Left ventricle myocardium inferior (tissue), 1 donor: ENCODE data around the gene MTCH1. TPM values are rescaled to one million over a fixed set of nuclear protein-coding genes. Genes with fewer than 3 reads are reported as not detected.

Experiments used
- DNase-seq: peaks from one replicate; pipeline ENCODE4 v3.0.0-alpha.2; 2020
- H3K27ac ChIP-seq: fragments of 200-600 bp; replicated peaks from 2 replicates; pipeline ENCODE4 v1.8.0; 2021
- H3K27me3 ChIP-seq: fragments of 200-600 bp; 2 replicates; pipeline ENCODE4 v1.8.0; 2021; ENCODE audit warnings: low read depth
- H3K36me3 ChIP-seq: fragments of 200-600 bp; 2 replicates; pipeline ENCODE4 v1.8.0; 2021
- H3K4me1 ChIP-seq: fragments of 200-600 bp; 2 replicates; pipeline ENCODE4 v1.8.0; 2021
- H3K4me3 ChIP-seq: fragments of 200-600 bp; 2 replicates; pipeline ENCODE4 v1.8.0; 2021; ENCODE audit warnings: mild to moderate bottlenecking, moderate library complexity
- H3K9me3 ChIP-seq: fragments of 200-600 bp; replicated peaks from 2 replicates; pipeline ENCODE4 v1.8.0; 2021
- CTCF ChIP-seq: fragments of 200-600 bp; IDR thresholded peaks from 2 replicates; pipeline ENCODE4 v1.8.0; 2021; ENCODE audit warnings: antibody characterized with exemption, mild to moderate bottlenecking, borderline replicate concordance
- intact Hi-C: fragments of 100-400 bp; cut with micrococcal nuclease; formaldehyde crosslinking; loops from one replicate; pipeline ENCODE4 v1.11.0; 2022
- total RNA-seq: library from RNA; stranded (reverse); fragmentation: NEBNext Ultra II Directional; extraction: Animal tissue kit (Norgen Biotek cat#: 25700); gene quantifications from one replicate; pipeline ENCODE4 v1.2.1, GENCODE V29; 2021
- donor health status: DM: no; HTN: yes; CAD: no; lungs with severe emphysema.

MTCH1 gene
- total RNA-seq, 1 donor from 2014 or later = 162 TPM

GRCh38 chr6:37007340-37008043 is 21.5 kb upstream of the MTCH1 start:
- Histone ChIP-seq H3K36me3 (no peaks in the 10 kb centered on the region), H3K27me3 (no peaks in the 10 kb centered on the region), H3K4me3 (peak overlapping the region; percentile 37), H3K27ac (peak overlapping the region; percentile 47), H3K9me3 (no peaks in the 10 kb centered on the region), H3K4me1 (peaks cover 7% of the 10 kb centered on the region)
- no peak for DNase-seq
- no peak for TF ChIP-seq CTCF
- intact Hi-C loops = loop anchor here (5.0 kb wide), 1 partner anchor 105 kb away; no protein-coding TSS in a partner anchor

DNA sequence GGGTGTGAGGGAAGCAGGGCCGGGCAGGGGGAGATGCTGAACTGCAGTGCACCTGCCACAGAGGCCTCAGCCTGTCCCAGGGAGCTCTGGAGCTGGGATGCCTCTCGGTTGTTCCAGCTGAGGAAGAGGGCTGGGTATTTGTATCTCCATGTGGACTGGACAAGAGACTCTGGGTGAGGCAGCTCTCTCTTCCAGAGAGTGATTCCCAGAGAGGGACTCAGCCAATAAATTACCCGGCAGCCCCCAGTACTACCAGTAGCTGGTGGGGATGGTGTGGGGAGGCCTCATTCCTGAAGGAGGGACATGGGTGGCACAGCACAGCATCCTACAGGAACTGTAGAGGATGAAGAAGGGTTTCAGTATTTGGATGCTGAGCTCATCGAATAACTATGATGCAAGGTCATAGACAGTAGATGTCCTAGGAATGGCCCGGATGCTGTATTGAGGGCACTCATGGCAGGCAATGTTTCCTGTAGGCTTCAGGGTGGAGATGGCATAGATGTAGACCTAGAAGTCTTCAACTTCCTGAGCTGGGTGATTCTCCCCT is 20.9 kb upstream of the MTCH1 start:
- peaks cover 7% of the 10 kb centered on the region for H3K4me1 ChIP-seq
- intact Hi-C loops = loop anchor here (5.0 kb wide), 1 partner anchor 105 kb away; no protein-coding TSS in a partner anchor
- H3K36me3 ChIP-seq = no peaks in the 10 kb centered on the region
- TF ChIP-seq CTCF = no peak
- H3K4me3 ChIP-seq = peak overlapping the region; percentile 37
- H3K27ac ChIP-seq = peak overlapping the region; percentile 47
- DNase-seq = no peak
- no peaks in the 10 kb centered on the region for H3K9me3 ChIP-seq
- H3K27me3 ChIP-seq = no peaks in the 10 kb centered on the region

DNA sequence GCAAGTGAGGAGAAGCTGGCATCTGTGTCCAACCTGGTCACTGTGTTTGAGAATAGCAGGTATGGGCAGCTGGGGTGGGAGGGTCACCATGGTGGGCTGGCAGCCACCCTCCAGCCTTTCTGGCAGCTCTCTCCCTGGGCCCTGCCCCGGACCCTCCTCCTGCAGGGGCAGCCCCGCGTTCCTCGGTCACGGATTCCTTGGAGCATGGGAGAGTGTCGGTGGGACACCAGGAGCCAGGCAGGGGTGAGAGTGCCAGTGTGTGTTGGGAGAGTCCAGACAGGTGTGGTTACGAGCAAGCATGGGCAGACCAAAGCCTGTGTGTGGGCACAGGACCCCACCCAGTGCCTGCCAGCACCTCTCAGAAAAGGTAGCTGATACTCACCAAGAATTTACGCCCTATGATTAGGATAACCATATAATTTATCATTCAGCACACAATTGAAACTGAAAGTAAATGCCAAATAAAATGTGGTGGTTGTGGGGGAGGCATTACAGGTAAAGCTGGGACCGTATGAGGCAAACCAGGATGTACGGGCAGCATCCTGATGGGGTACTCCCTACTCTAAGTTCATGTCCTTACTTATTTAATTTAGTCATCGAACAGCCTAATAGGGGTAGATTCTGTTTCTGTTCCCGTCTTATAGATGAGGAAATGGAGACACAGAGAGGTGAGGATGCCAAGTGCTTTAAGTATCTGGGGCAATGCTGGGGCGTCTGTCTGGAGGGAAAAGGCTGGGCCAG is 20.0 kb upstream of the MTCH1 start:
- Histone ChIP-seq H3K4me3 (peak overlapping the region; percentile 37), H3K27ac (peak overlapping the region; percentile 47), H3K4me1 (peaks cover 7% of the 10 kb centered on the region), H3K36me3 (no peaks in the 10 kb centered on the region), H3K9me3 (no peaks in the 10 kb centered on the region), H3K27me3 (no peaks in the 10 kb centered on the region)
- no peak for TF ChIP-seq CTCF
- intact Hi-C loops = loop anchor here (5.0 kb wide), 1 partner anchor 104 kb away; no protein-coding TSS in a partner anchor
- no peak for DNase-seq

- intact Hi-C loops = loop anchor here (5.0 kb wide), 1 partner anchor 103 kb away; no protein-coding TSS in a partner anchor
- Histone ChIP-seq H3K27me3 (no peaks in the 10 kb centered on the region), H3K36me3 (no peaks in the 10 kb centered on the region), H3K4me1 (peaks cover 7% of the 10 kb centered on the region), H3K27ac (peak within 1 kb of the TSS; percentile 47), H3K4me3 (peak within 1 kb of the TSS; percentile 37), H3K9me3 (no peaks in the 10 kb centered on the region)
- TF ChIP-seq CTCF = no peak
- DNase-seq = no peak
These were observed 19.2 kb upstream of the MTCH1 start, which contains the start of gene FGD2 for GRCh38 chr6:37005061-37005810. Gene FGD2 (plus strand): TSS chr6:37005655. CDS start chr6:37005818, 163 bp downstream.
